Breast epithelium (tissue), 3 donors: Measurements from ENCODE around the gene ERLIN1.

ENCODE experiments used
- POLR2A ChIP-seq: fragments of 450-650 bp; IDR thresholded peaks from one replicate; pipeline ENCODE4 v1.6.1; 2016; ENCODE audit warnings: antibody characterized with exemption, mild to moderate bottlenecking, moderate library complexity
- POLR2AphosphoS5 ChIP-seq, 3 donors: sonication (generic); formaldehyde crosslinking; IDR thresholded peaks; one replicate each; pipeline ENCODE4 v1.6.1; 2017; ENCODE audit warnings: antibody characterized with exemption in 3 of 3

DNA sequence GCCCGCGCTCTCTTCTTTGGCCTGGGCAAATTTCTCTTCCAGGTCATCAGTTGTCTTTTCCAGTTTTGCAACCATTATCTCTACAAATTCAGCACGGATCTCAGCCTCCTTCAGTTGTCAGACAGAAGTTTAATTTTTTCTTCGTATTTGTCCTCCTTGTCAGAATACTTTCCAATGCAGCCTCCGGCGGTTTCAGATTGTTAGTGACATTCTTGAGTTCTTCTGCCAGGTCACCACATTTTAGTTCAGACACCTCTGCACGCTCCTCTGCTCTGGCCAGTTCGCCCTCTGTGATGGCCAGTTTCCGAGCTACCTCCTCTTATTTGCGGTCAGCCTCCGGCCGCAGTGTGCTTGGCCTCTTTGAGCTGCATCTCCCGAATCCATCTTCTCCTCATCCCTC lies 71.4 kb downstream of the ERLIN1 start:
- TF ChIP-seq POLR2AphosphoS5 (IDR thresholded peaks at IDR 0.05) (no peak), POLR2A (no peak)
